Cardiac muscle cell (in vitro differentiated cells and primary cell): ENCODE results near the gene RAB11FIP3. TPM values are rescaled to one million over a fixed set of nuclear protein-coding genes. Genes with fewer than 3 reads are reported as not detected.

Experiments
- DNase-seq, 2 donors: peaks; one replicate each; pipeline versions ENCODE4 v3.0.0 to v3.0.0-alpha.2; 2010 to 2017; ENCODE audit warnings: low read depth in 1 of 2, low spot score in 1 of 2
- H3K27ac ChIP-seq: fragments of 200-600 bp; sonication (generic); 2 replicates; pipeline ENCODE4 v1.5.1; 2016
- H3K27me3 ChIP-seq: fragments of 200-600 bp; sonication (generic); 2 replicates; pipeline ENCODE4 v1.6.0; 2016; ENCODE audit warnings: control low read depth
- H3K36me3 ChIP-seq: fragments of 200-600 bp; sonication (generic); 2 replicates; pipeline ENCODE4 v1.5.1; 2016; ENCODE audit warnings: control low read depth
- H3K4me1 ChIP-seq: fragments of 200-600 bp; sonication (generic); 2 replicates; pipeline ENCODE4 v1.8.1; 2017; ENCODE audit warnings: low read depth, mild to moderate bottlenecking, mixed run types
- H3K4me3 ChIP-seq: fragments of 200-600 bp; sonication (generic); 2 replicates; pipeline ENCODE4 v1.5.1; 2016; ENCODE audit warnings: mild to moderate bottlenecking
- H3K9me3 ChIP-seq: fragments of 200-600 bp; sonication (generic); 2 replicates; pipeline ENCODE4 v1.5.1; 2017; ENCODE audit warnings: low read depth, mild to moderate bottlenecking, control low read depth
- CTCF ChIP-seq: IDR thresholded peaks from 2 replicates; pipeline ENCODE4 v1.5.1; 2012; ENCODE audit warnings: low read depth, mild to moderate bottlenecking, low read length
- polyA plus RNA-seq: library from polyadenylated mRNA; unstranded; fragments of >200 nt; fragmentation: Nextera tagmentation; extraction: Ambion mirVana; gene quantifications from 2 replicates; pipeline ENCODE4 v1.2.1, GENCODE V29; 2016
- total RNA-seq: library from RNA; depleted of rRNA; stranded (reverse); fragments of >200 nt; gene quantifications from 2 replicates; pipeline ENCODE4 v1.2.3, GENCODE V29; 2016

Gene RAB11FIP3
- total and polyA plus RNA-seq, 2 experiments from 2014 or later = 55.3 to 77.1 TPM

DNA sequence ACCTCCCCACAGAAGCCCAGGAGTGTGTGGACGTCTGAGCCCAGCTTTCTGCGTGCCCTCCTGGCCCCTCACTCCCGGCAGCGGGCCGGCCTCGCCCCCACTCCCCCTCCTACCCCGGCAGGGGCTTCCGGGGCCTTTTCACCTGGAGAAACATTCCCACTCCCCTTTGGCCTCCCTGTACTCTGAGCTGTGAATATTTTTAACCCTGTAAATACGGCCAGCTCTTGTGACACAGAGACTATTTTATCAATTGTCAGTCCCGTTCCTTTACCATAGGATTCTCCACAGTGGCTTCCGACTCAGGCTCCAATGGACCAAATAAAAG lies 128.8 kb downstream of the RAB11FIP3 start:
- Histone ChIP-seq H3K36me3 (peaks cover 6% of the 10 kb centered on the region), H3K27ac (no peak overlapping the region), H3K4me1 (no peaks in the 10 kb centered on the region), H3K9me3 (no peaks in the 10 kb centered on the region), H3K4me3 (no peak overlapping the region), H3K27me3 (peaks cover 11% of the 10 kb centered on the region)
- DNase-seq = no peak
- TF ChIP-seq CTCF = no peak

- peak in 1 of 2 donors; percentile 37 for DNase-seq
- H3K4me1 ChIP-seq = no peaks in the 10 kb centered on the region
- no peaks in the 10 kb centered on the region for H3K9me3 ChIP-seq
- peaks cover 1% of the 10 kb centered on the region for H3K36me3 ChIP-seq
- peaks cover 17% of the 10 kb centered on the region for H3K27me3 ChIP-seq
- no peak overlapping the region for H3K4me3 ChIP-seq
- H3K27ac ChIP-seq = no peak overlapping the region
- TF ChIP-seq CTCF = no peak
These were observed 129.4 kb downstream of the RAB11FIP3 start for GRCh38 chr16:554640-555365.

GRCh38 chr16:555528-556473 lies 130.4 kb downstream of the RAB11FIP3 start:
- no peak for DNase-seq
- H3K9me3 ChIP-seq = no peaks in the 10 kb centered on the region
- H3K4me1 ChIP-seq = no peaks in the 10 kb centered on the region
- TF ChIP-seq CTCF = no peak
- H3K4me3 ChIP-seq = no peak overlapping the region
- H3K27ac ChIP-seq = no peak overlapping the region
- H3K27me3 ChIP-seq = peaks cover 27% of the 10 kb centered on the region
- H3K36me3 ChIP-seq = no peaks in the 10 kb centered on the region

DNA sequence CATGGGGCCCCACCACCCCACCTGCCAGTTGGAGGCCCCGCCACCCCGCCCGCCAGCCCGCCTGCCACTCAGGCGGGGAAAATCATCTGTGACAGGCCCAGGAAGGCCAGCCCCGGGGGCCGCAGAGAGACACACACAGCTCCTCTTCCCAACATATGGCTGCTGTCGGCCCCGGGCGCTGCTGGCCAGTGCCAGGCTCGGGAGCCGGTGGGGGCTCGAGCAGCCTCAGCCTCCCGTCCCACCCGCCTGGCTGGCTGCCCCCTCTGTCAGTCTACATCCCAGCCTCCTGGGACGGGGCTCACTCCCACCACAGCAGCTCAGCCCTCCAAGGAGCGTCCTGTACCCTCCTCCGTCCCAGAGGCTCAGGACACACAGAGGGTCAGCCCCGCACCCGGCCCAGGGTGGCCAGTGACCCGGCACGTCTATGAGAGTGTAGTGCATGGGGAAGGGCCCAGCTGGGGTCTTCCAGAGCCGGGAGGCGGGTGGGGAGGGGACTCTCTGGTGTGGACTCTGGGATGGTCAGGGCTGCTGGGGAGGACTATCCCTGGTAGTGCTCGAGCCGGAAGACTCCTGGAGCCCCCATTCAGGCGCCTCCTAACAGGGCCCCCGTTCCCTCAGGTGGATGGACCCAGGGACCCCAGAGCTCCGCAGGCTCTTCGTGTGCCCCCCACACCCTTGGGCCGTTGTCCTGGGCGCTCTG lies 131.2 kb downstream of the RAB11FIP3 start:
- Histone ChIP-seq H3K36me3 (no peaks in the 10 kb centered on the region), H3K4me1 (no peaks in the 10 kb centered on the region), H3K9me3 (no peaks in the 10 kb centered on the region), H3K27ac (no peak overlapping the region), H3K4me3 (no peak overlapping the region), H3K27me3 (peaks cover 35% of the 10 kb centered on the region)
- no peak for DNase-seq
- TF ChIP-seq CTCF = no peak

DNA sequence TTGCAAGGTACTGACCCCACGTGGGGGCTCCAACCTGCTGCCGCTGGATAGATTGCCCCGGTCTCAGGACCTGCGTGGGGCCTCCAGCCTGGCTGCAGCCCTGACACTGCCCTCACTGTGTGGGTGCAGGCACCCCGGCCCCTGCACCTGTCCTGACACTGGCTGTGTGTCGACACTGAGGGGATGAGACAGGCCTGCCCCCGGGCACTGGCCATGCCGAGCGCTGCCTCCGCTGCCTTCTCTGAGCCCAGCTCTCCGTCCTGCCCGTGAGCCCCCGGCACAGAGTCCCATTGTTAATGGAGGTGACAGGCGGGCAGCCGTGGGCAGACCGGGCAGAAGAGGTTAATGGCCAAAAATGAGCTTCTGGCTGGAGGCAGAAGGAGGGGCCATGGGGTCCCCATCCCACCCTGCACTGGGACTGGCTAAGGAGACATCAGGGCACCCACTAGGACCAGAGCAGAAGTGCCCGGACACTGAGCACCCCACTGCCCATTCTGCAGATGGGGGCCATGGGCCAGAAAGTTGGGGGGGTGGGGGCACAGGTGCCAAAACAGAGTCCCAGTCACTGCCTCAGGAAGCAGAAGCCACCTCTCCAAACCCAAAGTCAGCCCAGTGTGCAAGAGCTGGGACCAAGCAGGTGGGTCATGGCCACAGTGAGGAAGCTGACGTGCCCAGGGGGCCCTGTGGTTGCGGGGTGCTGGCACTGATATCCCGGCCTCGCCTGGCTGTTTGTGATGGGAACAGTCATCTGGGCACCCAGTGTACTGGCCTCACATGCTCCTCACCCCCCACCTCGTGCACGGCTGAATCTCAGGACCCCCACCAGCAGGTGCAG lies 132.2 kb downstream of the RAB11FIP3 start:
- peaks cover 42% of the 10 kb centered on the region for H3K27me3 ChIP-seq
- no peaks in the 10 kb centered on the region for H3K4me1 ChIP-seq
- no peaks in the 10 kb centered on the region for H3K36me3 ChIP-seq
- DNase-seq = no peak
- no peak for TF ChIP-seq CTCF
- no peaks in the 10 kb centered on the region for H3K9me3 ChIP-seq
- no peak overlapping the region for H3K27ac ChIP-seq
- no peak overlapping the region for H3K4me3 ChIP-seq
